ENCODE measurements around the gene PLIN5. TPM values are rescaled to one million over a fixed set of nuclear protein-coding genes. Genes with fewer than 3 reads are reported as not detected.
A peak's percentile ranks its signal among the peaks of the same experiment; 100 is the strongest.

The PLIN5 gene
- polyA plus RNA-seq, 3 donors, result 0.28 to 3.0 (median 0.58) TPM

- no peak overlapping the region for H3K4me3 Mint-ChIP-seq
- peaks cover 33% of the 10 kb centered on the region for H3K4me1 Mint-ChIP-seq
- Histone ChIP-seq H3K9ac (ENCODE audit: insufficient read depth, low read length, poor library complexity, severe bottlenecking) (no peak overlapping the region), H3K4me2 (replicated peaks; ENCODE audit: extremely low read depth, low read length, poor library complexity, severe bottlenecking) (no peak overlapping the region), H3K9me3 (replicated peaks in 1 of 2; ENCODE audit: control insufficient read depth in 1 of 2, insufficient read depth in 1 of 2, low read length in 2 of 2) (no peaks in the 10 kb centered on the region), H3K4me3 (replicated peaks in 1 of 3; ENCODE audit: low read depth in 2 of 3, low read length in 3 of 3) (no peak overlapping the region), H3K27me3 (ENCODE audit: control insufficient read depth in 2 of 2, insufficient read depth in 2 of 2, low read length in 2 of 2) (no peaks in the 10 kb centered on the region), H4K20me1 (ENCODE audit: insufficient read depth, low read length) (no peaks in the 10 kb centered on the region), H3K79me2 (ENCODE audit: insufficient read depth, low read length) (peaks cover 4% of the 10 kb centered on the region), H3K36me3 (replicated peaks in 1 of 2; ENCODE audit: control insufficient read depth in 1 of 2, insufficient read depth in 2 of 2, low read length in 2 of 2) (no peaks in the 10 kb centered on the region), H3K27ac (ENCODE audit: low read depth in 1 of 2, low read length in 2 of 2) (peak overlapping the region in 1 of 2 donors; percentile 44), H2AFZ (ENCODE audit: insufficient read depth, low read depth, low read length, poor library complexity, severe bottlenecking) (no peak overlapping the region), H3K4me1 (ENCODE audit: control insufficient read depth in 1 of 2, insufficient read depth in 2 of 2, low read length in 2 of 2) (peaks cover 22 to 36% of the 10 kb centered on the region in 2 donors)
- H3K9me3 Mint-ChIP-seq, result peaks cover 0 to 6% (median 0%) of the 10 kb centered on the region in 7 donors
- H3K27me3 Mint-ChIP-seq (ENCODE audit: low read depth in 3 of 3), result peaks cover 0 to 2% (median 2%) of the 10 kb centered on the region in 3 donors
- peak overlapping the region in 1 of 7 donors; percentile 20 for H3K27ac Mint-ChIP-seq
- 61% methylated on average over 10 of the region's 14 CpGs for WGBS (ENCODE audit: insufficient coverage)
- intact Hi-C loops (cut with micrococcal nuclease), result no loop called here
- no peak for TF ChIP-seq CTCF (IDR thresholded peaks at IDR 0.05)
- peak in 1 of 3 donors; percentile 19 for DNase-seq
- peaks cover 7 to 9% of the 10 kb centered on the region in 2 donors for H3K36me3 Mint-ChIP-seq
Measured at GRCh38 chr19:4548238-4548584, 13.2 kb upstream of the PLIN5 start.

- Mint-ChIP-seq H3K4me3 (peak overlapping the region in 1 of 2 donors; percentile 21), H3K9me3 (peaks cover 0 to 4% (median 0%) of the 10 kb centered on the region in 7 donors), H3K36me3 (peaks cover 7 to 9% of the 10 kb centered on the region in 2 donors), H3K27ac (peak overlapping the region in 4 of 7 donors; percentile 20 to 63 (median 46)), H3K4me1 (peaks cover 37% of the 10 kb centered on the region), H3K27me3 (ENCODE audit: low read depth in 3 of 3) (peaks cover 0 to 2% (median 0%) of the 10 kb centered on the region in 3 donors)
- Histone ChIP-seq H3K4me1 (ENCODE audit: control insufficient read depth in 1 of 2, insufficient read depth in 2 of 2, low read length in 2 of 2) (peaks cover 27 to 41% of the 10 kb centered on the region in 2 donors), H3K9me3 (replicated peaks in 1 of 2; ENCODE audit: control insufficient read depth in 1 of 2, insufficient read depth in 1 of 2, low read length in 2 of 2) (no peaks in the 10 kb centered on the region), H2AFZ (ENCODE audit: insufficient read depth, low read depth, low read length, poor library complexity, severe bottlenecking) (no peak overlapping the region), H3K79me2 (ENCODE audit: insufficient read depth, low read length) (peaks cover 4% of the 10 kb centered on the region), H3K36me3 (replicated peaks in 1 of 2; ENCODE audit: control insufficient read depth in 1 of 2, insufficient read depth in 2 of 2, low read length in 2 of 2) (no peaks in the 10 kb centered on the region), H3K27me3 (ENCODE audit: control insufficient read depth in 2 of 2, insufficient read depth in 2 of 2, low read length in 2 of 2) (no peaks in the 10 kb centered on the region), H3K4me3 (replicated peaks in 1 of 3; ENCODE audit: low read depth in 2 of 3, low read length in 3 of 3) (peak overlapping the region in 1 of 3 experiments; percentile 12), H3K9ac (ENCODE audit: insufficient read depth, low read length, poor library complexity, severe bottlenecking) (no peak overlapping the region), H4K20me1 (ENCODE audit: insufficient read depth, low read length) (no peaks in the 10 kb centered on the region), H3K4me2 (replicated peaks; ENCODE audit: extremely low read depth, low read length, poor library complexity, severe bottlenecking) (peak overlapping the region; percentile 35), H3K27ac (ENCODE audit: low read depth in 1 of 2, low read length in 2 of 2) (peak overlapping the region in 1 of 2 donors; percentile 44)
- peak; percentile 49 to 61 (median 60) for DNase-seq
- intact Hi-C loops (cut with micrococcal nuclease), result no loop called here
- WGBS (ENCODE audit: insufficient coverage), result 64% methylated on average over 30 of the region's 32 CpGs
- TF ChIP-seq CTCF (IDR thresholded peaks at IDR 0.05), result peak; percentile 56
Measured at GRCh38 chr19:4547303-4548237, 12.5 kb upstream of the PLIN5 start.

Data from CD14-positive monocyte (primary cell).